Ishikawa (cell line): ENCODE measurements around the gene SYT7.

ENCODE experiments used
- CEBPB ChIP-seq: IDR thresholded peaks from 2 replicates; pipeline ENCODE4 v1.6.1; 2012
- CREB1 ChIP-seq: IDR thresholded peaks from 2 replicates; pipeline ENCODE4 v1.6.1; 2012; ENCODE audit warnings: low read depth
- EGR1 ChIP-seq: IDR thresholded peaks from 2 replicates; pipeline ENCODE4 v1.6.1; 2012
- EP300 ChIP-seq: IDR thresholded peaks from 2 replicates; pipeline ENCODE4 v1.6.1; 2012; ENCODE audit warnings: borderline replicate concordance
- FOXM1 ChIP-seq: IDR thresholded peaks from 2 replicates; pipeline ENCODE4 v1.6.1; 2012; ENCODE audit warnings: low read depth, borderline replicate concordance
- MAX ChIP-seq: IDR thresholded peaks from 2 replicates; pipeline ENCODE4 v1.6.1; 2012
- NFIC ChIP-seq: IDR thresholded peaks from 2 replicates; pipeline ENCODE4 v1.6.1; 2012
- RAD21 ChIP-seq: IDR thresholded peaks from 2 replicates; pipeline ENCODE4 v1.6.1; 2012; ENCODE audit warnings: low read depth
- TAF1 ChIP-seq: IDR thresholded peaks from 2 replicates; pipeline ENCODE4 v1.6.1; 2012; ENCODE audit warnings: low read depth, mild to moderate bottlenecking
- TCF12 ChIP-seq: IDR thresholded peaks from 2 replicates; pipeline ENCODE4 v1.6.1; 2012; ENCODE audit warnings: low read depth
- TEAD4 ChIP-seq: IDR thresholded peaks from 2 replicates; pipeline ENCODE4 v1.6.1; 2012
- YY1 ChIP-seq: IDR thresholded peaks from 2 replicates; pipeline ENCODE4 v1.6.1; 2012; ENCODE audit warnings: low read depth
- ZBTB7A ChIP-seq: IDR thresholded peaks from 2 replicates; pipeline ENCODE4 v1.6.1; 2012; ENCODE audit warnings: low read depth
- TF ChIP-seq, protein P1 (sequence below): IDR thresholded peaks from 2 replicates; pipeline ENCODE4 v1.6.1; 2012
- TF ChIP-seq, protein P2 (sequence below): IDR thresholded peaks from 2 replicates; pipeline ENCODE4 v1.6.1; 2012; ENCODE audit warnings: low read depth, mild to moderate bottlenecking

SYT7 gene

GRCh38 chr11:61628662-61628970, 47.7 kb upstream of the SYT7 start:
- no peak for TF ChIP-seq TCF12
- TF ChIP-seq, protein P1, sequence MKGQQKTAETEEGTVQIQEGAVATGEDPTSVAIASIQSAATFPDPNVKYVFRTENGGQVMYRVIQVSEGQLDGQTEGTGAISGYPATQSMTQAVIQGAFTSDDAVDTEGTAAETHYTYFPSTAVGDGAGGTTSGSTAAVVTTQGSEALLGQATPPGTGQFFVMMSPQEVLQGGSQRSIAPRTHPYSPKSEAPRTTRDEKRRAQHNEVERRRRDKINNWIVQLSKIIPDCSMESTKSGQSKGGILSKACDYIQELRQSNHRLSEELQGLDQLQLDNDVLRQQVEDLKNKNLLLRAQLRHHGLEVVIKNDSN: no peak
- no peak for TF ChIP-seq FOXM1
- no peak for TF ChIP-seq EGR1
- TF ChIP-seq EP300: no peak

GRCh38 chr11:61627850-61628661, 47.2 kb upstream of the SYT7 start:
- TF ChIP-seq NFIC (0 out of 2 replicates have a peak, but pooled peaks have one; percentile 7), RAD21 (peak; percentile 93), TAF1 (no peak), TCF12 (no peak), CEBPB (no peak)

- TF ChIP-seq, protein P2, sequence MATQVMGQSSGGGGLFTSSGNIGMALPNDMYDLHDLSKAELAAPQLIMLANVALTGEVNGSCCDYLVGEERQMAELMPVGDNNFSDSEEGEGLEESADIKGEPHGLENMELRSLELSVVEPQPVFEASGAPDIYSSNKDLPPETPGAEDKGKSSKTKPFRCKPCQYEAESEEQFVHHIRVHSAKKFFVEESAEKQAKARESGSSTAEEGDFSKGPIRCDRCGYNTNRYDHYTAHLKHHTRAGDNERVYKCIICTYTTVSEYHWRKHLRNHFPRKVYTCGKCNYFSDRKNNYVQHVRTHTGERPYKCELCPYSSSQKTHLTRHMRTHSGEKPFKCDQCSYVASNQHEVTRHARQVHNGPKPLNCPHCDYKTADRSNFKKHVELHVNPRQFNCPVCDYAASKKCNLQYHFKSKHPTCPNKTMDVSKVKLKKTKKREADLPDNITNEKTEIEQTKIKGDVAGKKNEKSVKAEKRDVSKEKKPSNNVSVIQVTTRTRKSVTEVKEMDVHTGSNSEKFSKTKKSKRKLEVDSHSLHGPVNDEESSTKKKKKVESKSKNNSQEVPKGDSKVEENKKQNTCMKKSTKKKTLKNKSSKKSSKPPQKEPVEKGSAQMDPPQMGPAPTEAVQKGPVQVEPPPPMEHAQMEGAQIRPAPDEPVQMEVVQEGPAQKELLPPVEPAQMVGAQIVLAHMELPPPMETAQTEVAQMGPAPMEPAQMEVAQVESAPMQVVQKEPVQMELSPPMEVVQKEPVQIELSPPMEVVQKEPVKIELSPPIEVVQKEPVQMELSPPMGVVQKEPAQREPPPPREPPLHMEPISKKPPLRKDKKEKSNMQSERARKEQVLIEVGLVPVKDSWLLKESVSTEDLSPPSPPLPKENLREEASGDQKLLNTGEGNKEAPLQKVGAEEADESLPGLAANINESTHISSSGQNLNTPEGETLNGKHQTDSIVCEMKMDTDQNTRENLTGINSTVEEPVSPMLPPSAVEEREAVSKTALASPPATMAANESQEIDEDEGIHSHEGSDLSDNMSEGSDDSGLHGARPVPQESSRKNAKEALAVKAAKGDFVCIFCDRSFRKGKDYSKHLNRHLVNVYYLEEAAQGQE: no peak
- TF ChIP-seq YY1 (0 out of 2 replicates have a peak, but pooled peaks have one; percentile 28), ZBTB7A (peak; percentile 52; the same call in 1 of the 2 replicates), TEAD4 (peak; percentile 66), EP300 (peak; percentile 63; the same call in 1 of the 2 replicates), FOXM1 (peak; percentile 35; the same call in 1 of the 2 replicates), RAD21 (peak; percentile 14; the same call in 1 of the 2 replicates), MAX (peak; percentile 50), CREB1 (0 out of 2 replicates have a peak, but pooled peaks have one; percentile 12), CEBPB (0 out of 2 replicates have a peak, but pooled peaks have one; percentile 17), NFIC (peak; percentile 31; the same call in 1 of the 2 replicates), EGR1 (no peak; the same call in 1 of the 2 replicates), TAF1 (no peak; the same call in 1 of the 2 replicates), TCF12 (peak; percentile 83; the same call in 1 of the 2 replicates)
- TF ChIP-seq, protein P1: peak; percentile 87
Measured at GRCh38 chr11:61626580-61627380, 45.9 kb upstream of the SYT7 start.

DNA sequence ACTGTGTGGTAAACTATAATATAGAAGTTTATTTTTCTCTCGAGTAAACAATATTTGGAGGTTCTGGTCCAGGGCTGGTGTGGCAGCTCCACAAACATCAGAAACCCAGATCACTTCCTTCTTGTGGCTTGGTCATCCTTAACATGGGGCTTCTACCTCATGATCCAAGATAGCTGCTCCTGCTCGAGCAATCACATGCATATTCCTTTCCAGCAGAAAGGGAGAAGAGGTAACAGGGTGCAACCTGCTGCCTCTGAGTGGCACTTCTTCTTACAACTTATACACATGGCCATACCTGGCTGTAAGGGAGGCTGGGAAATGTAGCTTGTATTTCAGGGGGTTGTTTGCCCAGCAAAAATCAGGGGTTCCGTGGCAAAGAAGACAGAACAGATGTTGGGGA, 44.6 kb upstream of the SYT7 start:
- TF ChIP-seq ZBTB7A: no peak
- no peak for TF ChIP-seq TCF12
- TF ChIP-seq RAD21: no peak
- TF ChIP-seq, protein P2: no peak
- TF ChIP-seq MAX: no peak
- TF ChIP-seq, protein P1: no peak
- no peak for TF ChIP-seq EP300
